K562 (cell line): ENCODE results near the gene HIVEP1. TPM values are rescaled to one million over a fixed set of nuclear protein-coding genes. Genes with fewer than 3 reads are reported as not detected.

ENCODE experiments used
- ATAC-seq: fragments of 200-7000 bp; cut with Tn5 transposase; 3 replicates; pipeline ENCODE4 v1.9.1; 2020; ENCODE audit warnings: moderate library complexity
- BruUV-seq: library from RNA; stranded (reverse); fragments of 400-500 nt; replicated peaks from 2 replicates; lab custom pipeline; 2021; lab: Mats Ljungman, UMichigan
- CTCF ChIA-PET: fragments of 300-600 bp; formaldehyde crosslinking; extraction: SDS; loops from one replicate; lab custom pipeline; 2021; ENCODE audit warnings: low intra/inter-chr PET ratio; lab: Yijun Ruan, JAX
- POLR2A ChIA-PET: fragments of 300-600, 350-650 bp; sonication (Branson Sonifier 250); formaldehyde crosslinking; extraction: SDS; loops from one replicate; lab custom pipeline; 2021; ENCODE audit warnings: antibody characterized with exemption, inconsistent platforms; lab: Yijun Ruan, JAX
- DNase-seq, 4 experiments: peaks; one replicate each; pipeline versions ENCODE4 v3.0.0 to v3.0.0-alpha.2; 2011 to 2018; ENCODE audit warnings: low spot score in 3 of 4, mixed read lengths in 3 of 4; ENCODE audit errors: extremely low read depth in 1 of 4
- FAIRE-seq: peaks from 2 replicates; lab custom pipeline; 2011; peaks lifted over from hg19 to GRCh38; lab: Jason Lieb, UNC
- H2AFZ ChIP-seq: 2 replicates; pipeline ENCODE4 v1.6.0; 2011; ENCODE audit warnings: low read depth, low read length, control low read depth, inconsistent platforms
- H3K27ac ChIP-seq: fragments of 200-600 bp; 3 replicates; pipeline ENCODE4 v1.8.0; 2011; ENCODE audit warnings: low read depth, mild to moderate bottlenecking, control low read depth, inconsistent platforms, low read length, moderate library complexity, mixed read lengths; ENCODE audit errors: extremely low read depth
- H3K27me3 ChIP-seq, 2 experiments: fragments of 300-600 bp in 1 of 2; 2 replicates in 1 of 2; 3 replicates in 1 of 2; pipeline versions ENCODE4 v1.6.0 to v1.8.0; 2011; ENCODE audit warnings: inconsistent platforms in 2 of 2, low read length in 2 of 2, mild to moderate bottlenecking in 1 of 2, mixed read lengths in 1 of 2, moderate library complexity in 1 of 2; ENCODE audit not compliant: control insufficient read depth in 2 of 2, insufficient read depth in 2 of 2
- H3K36me3 ChIP-seq: fragments of 300-600 bp; 3 replicates; pipeline ENCODE4 v1.8.0; 2011; ENCODE audit warnings: mild to moderate bottlenecking, low read length, inconsistent platforms; ENCODE audit not compliant: control insufficient read depth, insufficient read depth
- H3K4me1 ChIP-seq, 2 experiments: fragments of 200-600 bp in 1 of 2; replicated peaks in 1 of 2; 2 replicates in 1 of 2; 3 replicates in 1 of 2; pipeline versions ENCODE4 v1.5.1 to v1.8.0; 2011; ENCODE audit warnings: inconsistent platforms in 2 of 2, low read length in 2 of 2, mild to moderate bottlenecking in 1 of 2, mixed read lengths in 1 of 2, moderate library complexity in 1 of 2; ENCODE audit not compliant: control insufficient read depth in 2 of 2, insufficient read depth in 2 of 2
- H3K4me2 ChIP-seq: 2 replicates; pipeline ENCODE4 v1.6.1; 2011; ENCODE audit warnings: low read length, control low read depth, inconsistent platforms, mixed read lengths; ENCODE audit not compliant: insufficient read depth
- H3K4me3 ChIP-seq: fragments of 200-600 bp; sonication (generic), shearing (Covaris generic); 2 replicates; pipeline ENCODE4 v1.5.1; 2016; ENCODE audit warnings: control low read depth, inconsistent platforms
- H3K79me2 ChIP-seq: fragments of 200-600 bp; 3 replicates; pipeline ENCODE4 v1.8.0; 2011; ENCODE audit warnings: low read length, inconsistent platforms; ENCODE audit not compliant: control insufficient read depth, insufficient read depth
- H3K9ac ChIP-seq, 2 experiments: 2 replicates each; pipeline versions ENCODE4 v1.6.0 to v1.6.1; 2011; ENCODE audit warnings: low read depth in 2 of 2, low read length in 2 of 2, control low read depth in 1 of 2, inconsistent platforms in 1 of 2, mild to moderate bottlenecking in 1 of 2, mixed read lengths in 1 of 2; ENCODE audit not compliant: insufficient read depth in 1 of 2
- H3K9me1 ChIP-seq: one replicate; pipeline ENCODE4 v1.6.0; 2011; ENCODE audit warnings: inconsistent platforms, mild to moderate bottlenecking, low read length, moderate library complexity; ENCODE audit not compliant: control insufficient read depth, insufficient read depth
- H3K9me3 ChIP-seq: replicated peaks from 2 replicates; pipeline ENCODE4 v1.5.1; 2011; ENCODE audit warnings: low read depth, low read length, inconsistent platforms; ENCODE audit not compliant: control insufficient read depth, insufficient read depth
- H4K20me1 ChIP-seq: replicated peaks from 2 replicates; pipeline ENCODE4 v1.6.1; 2011; ENCODE audit warnings: low read length, inconsistent platforms, mixed read lengths; ENCODE audit not compliant: control insufficient read depth, insufficient read depth
- ARNT ChIP-seq, 2 experiments: fragments of 450-650 bp; IDR thresholded peaks; 2 replicates each; pipeline ENCODE4 v1.6.1; 2016; ENCODE audit warnings: mild to moderate bottlenecking in 1 of 2
- CC2D1A ChIP-seq: fragments of 450-650 bp; IDR thresholded peaks from 2 replicates; pipeline ENCODE4 v1.6.1; 2017; ENCODE audit warnings: mild to moderate bottlenecking
- CHCHD3 ChIP-seq: fragments of 250-450 bp; sonication (Bioruptor Pico); IDR thresholded peaks from 2 replicates; pipeline ENCODE4 v2.1.2; 2022; ENCODE audit warnings: mild to moderate bottlenecking
- EGR1 ChIP-seq: fragments of 450-650 bp; conservative IDR thresholded peaks from 2 replicates; pipeline ENCODE4 v1.6.1; 2017; ENCODE audit warnings: mild to moderate bottlenecking
- HDAC8 ChIP-seq: fragments of 450-650 bp; IDR thresholded peaks from 2 replicates; pipeline ENCODE4 v1.6.1; 2016; ENCODE audit warnings: mild to moderate bottlenecking, missing genetic modification characterization, moderate library complexity, missing compliant biosample characterization
- KAT2B ChIP-seq: IDR thresholded peaks from one replicate; pipeline ENCODE4 v1.6.1; 2012; ENCODE audit warnings: low read depth, mild to moderate bottlenecking, control low read depth, inconsistent platforms, low read length, moderate library complexity
- KDM4B ChIP-seq, 2 experiments: fragments of 450-650 bp in 1 of 2; sonication (generic) in 1 of 2; IDR thresholded peaks; 2 replicates each; pipeline ENCODE4 v1.6.1; 2016 to 2017; ENCODE audit warnings: borderline replicate concordance in 2 of 2, antibody characterized with exemption in 1 of 2, low read depth in 1 of 2, mild to moderate bottlenecking in 1 of 2
- KDM5B ChIP-seq: fragments of 200-600 bp; sonication (generic); IDR thresholded peaks from 2 replicates; pipeline ENCODE4 v1.6.1; 2012; ENCODE audit warnings: low read depth, mild to moderate bottlenecking, moderate library complexity, low read length, control low read depth, inconsistent platforms; ENCODE audit not compliant: insufficient replicate concordance
- NFRKB ChIP-seq: fragments of 450-650 bp; IDR thresholded peaks from 2 replicates; pipeline ENCODE4 v1.6.1; 2016; ENCODE audit warnings: low read depth
- POLR2G ChIP-seq: fragments of 200-400 bp; formaldehyde crosslinking; IDR thresholded peaks from 2 replicates; pipeline ENCODE4 v1.6.1; 2017; ENCODE audit warnings: low read depth, mild to moderate bottlenecking, antibody characterized with exemption, low read length, moderate library complexity
- RB1 ChIP-seq: fragments of 450-650 bp; IDR thresholded peaks from 2 replicates; pipeline ENCODE4 v1.6.1; 2017; ENCODE audit warnings: low read depth, mild to moderate bottlenecking
- RBFOX2 ChIP-seq: fragments of 200-400 bp; formaldehyde crosslinking; IDR thresholded peaks from 2 replicates; pipeline ENCODE4 v1.6.1; 2017; ENCODE audit warnings: low read depth, mild to moderate bottlenecking, low read length, moderate library complexity
- SAFB ChIP-seq: fragments of 200-400 bp; formaldehyde crosslinking; IDR thresholded peaks from 2 replicates; pipeline ENCODE4 v1.6.1; 2017; ENCODE audit warnings: low read depth, low read length, borderline replicate concordance
- SAP30 ChIP-seq: fragments of 200-600 bp; sonication (generic); IDR thresholded peaks from 2 replicates; pipeline ENCODE4 v1.6.1; 2012; ENCODE audit warnings: borderline replicate concordance, low read depth, mild to moderate bottlenecking, moderate library complexity, low read length, control low read depth, inconsistent platforms; ENCODE audit not compliant: insufficient read depth, poor library complexity, severe bottlenecking
- SMARCB1 ChIP-seq: IDR thresholded peaks from 2 replicates; pipeline ENCODE4 v1.6.1; 2011; ENCODE audit warnings: improper control_type of control experiment, low read depth; ENCODE audit not compliant: insufficient read length
- TOE1 ChIP-seq, 2 experiments: fragments of 450-650 bp in 1 of 2; sonication (generic) in 1 of 2; formaldehyde crosslinking in 1 of 2; IDR thresholded peaks; 2 replicates each; pipeline versions ENCODE4 v1.7.1 to v1.8.0; 2016 to 2022; ENCODE audit warnings: borderline replicate concordance in 2 of 2, mild to moderate bottlenecking in 2 of 2, antibody characterized with exemption in 1 of 2, inconsistent platforms in 1 of 2, low read depth in 1 of 2, missing genetic modification reagents in 1 of 2, moderate library complexity in 1 of 2
- ZFX ChIP-seq: sonication (generic); formaldehyde crosslinking; IDR thresholded peaks from 2 replicates; pipeline ENCODE4 v1.8.0; 2022; ENCODE audit warnings: mild to moderate bottlenecking, missing genetic modification reagents, moderate library complexity
- ZNF197 ChIP-seq: fragments of 200-800 bp; sonication (Bioruptor generic); IDR thresholded peaks from 2 replicates; pipeline ENCODE4 v1.6.1; 2016; ENCODE audit warnings: low read depth, missing genetic modification characterization, missing compliant biosample characterization
- ZNF445 ChIP-seq: fragments of 250-450 bp; sonication (Bioruptor Pico); IDR thresholded peaks from 2 replicates; pipeline ENCODE4 v1.4.0; 2020; ENCODE audit warnings: low read depth, mild to moderate bottlenecking, moderate library complexity
- ZNF551 ChIP-seq: fragments of 250-450 bp; sonication (Bioruptor Pico); IDR thresholded peaks from 2 replicates; pipeline ENCODE4 v1.5.0; 2021; ENCODE audit warnings: mild to moderate bottlenecking, moderate library complexity
- WGBS: fragments of 100-300 bp; shearing (Covaris generic); methylation state at CpG from one replicate; pipeline ENCODE4 v1.1.6; 2016; ENCODE audit warnings: low coverage, mixed read lengths; ENCODE audit not compliant: insufficient coverage; ENCODE audit errors: missing lambda C conversion rate; 5-methylcytosine and 5-hydroxymethylcytosine counted together
- in situ Hi-C: fragments of 300-500 bp; cut with MboI; formaldehyde crosslinking; loops from 4 replicates; pipeline ENCODE4 v1.15.0; 2018; ENCODE audit warnings: inconsistent platforms, mixed read lengths
- intact Hi-C: fragments of 100-400 bp; cut with micrococcal nuclease; formaldehyde crosslinking; loops from 2 replicates; pipeline ENCODE4 v1.14.2; 2022
- polyA plus RNA-seq, 8 experiments: library from polyadenylated mRNA; depleted of rRNA in 4 of 8; stranded (reverse) in 5 of 8; unstranded in 3 of 8; fragments of >200 nt; fragmentation: Nextera tagmentation in 2 of 8; fragmentation: Illumina TruSeq in 1 of 8; extraction: Ambion mirVana in 2 of 8; extraction: Trizol in 1 of 8; gene quantifications; 2 replicates each; pipeline versions ENCODE4 v1.2.1 to v1.2.3, GENCODE V29; 2011 to 2014; ENCODE audit warnings: inconsistent platforms in 1 of 8, missing spikeins in 1 of 8
- total RNA-seq, 7 experiments: library from RNA; depleted of rRNA in 6 of 7; stranded (reverse); fragments of >200 nt in 6 of 7; fragmentation: Illumina TruSeq in 2 of 7; extraction: Trizol in 2 of 7; gene quantifications; 2 replicates each; pipeline versions ENCODE4 v1.2.1 to v1.2.3, GENCODE V29; 2011 to 2021; ENCODE audit warnings: low replicate concordance in 1 of 7
- TF ChIP-seq, protein P1 (sequence below): fragments of 450-650 bp; IDR thresholded peaks from 2 replicates; pipeline ENCODE4 v1.6.1; 2016; ENCODE audit warnings: borderline replicate concordance

Gene HIVEP1
- total and polyA plus RNA-seq, 9 of the 15 experiments (the other 6 are each of a cell fraction or from before 2014, with no cell fraction given) = 6.0 to 33.3 (median 21.7) TPM

DNA sequence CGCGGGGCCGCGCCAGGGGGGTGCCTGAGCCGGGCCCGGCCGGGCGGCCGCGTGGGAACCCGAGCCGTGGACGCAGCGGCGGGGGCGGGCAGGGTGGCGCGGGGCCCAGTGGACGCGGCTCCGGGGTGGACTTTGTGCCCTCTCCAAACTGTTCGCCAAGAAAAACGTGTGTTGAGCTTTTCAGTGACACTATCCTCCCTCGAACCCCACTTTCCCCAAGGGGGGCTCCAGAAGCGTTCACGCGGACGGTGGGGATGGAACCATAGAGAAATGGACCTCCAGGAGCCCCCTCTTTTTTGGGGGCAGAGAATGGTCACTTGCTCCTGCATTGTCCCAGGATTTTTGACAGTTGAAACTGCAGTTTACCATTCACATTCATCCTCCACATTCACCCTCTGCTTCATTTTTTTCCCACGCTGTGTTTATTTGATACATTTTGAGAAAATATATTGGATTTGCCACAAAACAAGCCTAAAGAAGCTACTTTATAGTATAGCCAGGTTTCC is 2.9 kb upstream of the HIVEP1 start:
- intact Hi-C loops = loop anchor here (2.0 to 5.0 kb wide), 3 partner anchors 40 to 230 kb away; partner anchors contain the start of gene ADTRP
- Histone ChIP-seq H3K4me2 (peak overlapping the region; percentile 98), H3K4me1 (peaks cover 17 to 19% of the 10 kb centered on the region in 2 experiments), H3K4me3 (peak overlapping the region; percentile 84), H3K27ac (peak overlapping the region; percentile 99), H3K36me3 (peaks cover 5% of the 10 kb centered on the region), H2AFZ (peak overlapping the region; percentile 36; the same call in 1 of the 2 replicates), H3K9me1 (no peaks in the 10 kb centered on the region), H3K9me3 (peaks cover 2% of the 10 kb centered on the region; the same call in 1 of the 2 replicates), H3K79me2 (peaks cover 45% of the 10 kb centered on the region), H3K9ac (peak overlapping the region; percentile 98), H3K27me3 (no peaks in the 10 kb centered on the region), H4K20me1 (no peaks in the 10 kb centered on the region)
- 0% methylated on average over 10 of the region's 29 CpGs for WGBS
- BruUV-seq = TSS peak; percentile 54
- FAIRE-seq (no peak), DNase-seq (no peak), ATAC-seq (no peak)
- ChIA-PET CTCF (interaction anchor here (1.4 kb wide), 1 partner anchor 309 kb away, joined by 4 read pairs; no protein-coding TSS in a partner anchor), POLR2A (interaction anchor here (1.0 to 1.6 kb wide), 3 partner anchors 95 to 312 kb away, joined by 3 to 5 read pairs (median 4); no protein-coding TSS in a partner anchor)
- in situ Hi-C loops = loop anchor here (5.0 kb wide), 1 partner anchor 72 kb away; no protein-coding TSS in a partner anchor
- TF ChIP-seq HDAC8 (tag) (no peak), ZNF445 (CRISPR knock-in tag) (no peak), ZNF551 (CRISPR knock-in tag) (no peak), ZFX (peak; percentile 42; the same call in 1 of the 2 replicates), SAFB (peak; percentile 74), NFRKB (peak; percentile 17), EGR1 (peak; percentile 38), RBFOX2 (peak; percentile 74), ZNF197 (CRISPR knock-in tag) (no peak), RB1 (peak; percentile 48), TOE1 (IDR thresholded peaks at IDR 0.05; ENCODE audit: borderline replicate concordance) (no peak), TOE1 (CRISPR knock-in tag; IDR thresholded peaks at IDR 0.05; ENCODE audit: borderline replicate concordance, low read depth) (no peak), SAP30 (peak; percentile 34), KDM5B (no peak), KDM4B (IDR thresholded peaks at IDR 0.05; ENCODE audit: borderline replicate concordance in 2 of 2, low read depth in 1 of 2) (0 out of 4 replicates have a peak, but pooled peaks of 1 of the 2 experiments have one; percentile 7), KAT2B (no peak), ARNT (IDR thresholded peaks at IDR 0.05) (0 out of 4 replicates have a peak, but pooled peaks of 1 of the 2 experiments have one; percentile 25), SMARCB1 (no peak), CC2D1A (no peak), CHCHD3 (CRISPR knock-in tag) (no peak), POLR2G (peak; percentile 65)
- TF ChIP-seq, protein P1, sequence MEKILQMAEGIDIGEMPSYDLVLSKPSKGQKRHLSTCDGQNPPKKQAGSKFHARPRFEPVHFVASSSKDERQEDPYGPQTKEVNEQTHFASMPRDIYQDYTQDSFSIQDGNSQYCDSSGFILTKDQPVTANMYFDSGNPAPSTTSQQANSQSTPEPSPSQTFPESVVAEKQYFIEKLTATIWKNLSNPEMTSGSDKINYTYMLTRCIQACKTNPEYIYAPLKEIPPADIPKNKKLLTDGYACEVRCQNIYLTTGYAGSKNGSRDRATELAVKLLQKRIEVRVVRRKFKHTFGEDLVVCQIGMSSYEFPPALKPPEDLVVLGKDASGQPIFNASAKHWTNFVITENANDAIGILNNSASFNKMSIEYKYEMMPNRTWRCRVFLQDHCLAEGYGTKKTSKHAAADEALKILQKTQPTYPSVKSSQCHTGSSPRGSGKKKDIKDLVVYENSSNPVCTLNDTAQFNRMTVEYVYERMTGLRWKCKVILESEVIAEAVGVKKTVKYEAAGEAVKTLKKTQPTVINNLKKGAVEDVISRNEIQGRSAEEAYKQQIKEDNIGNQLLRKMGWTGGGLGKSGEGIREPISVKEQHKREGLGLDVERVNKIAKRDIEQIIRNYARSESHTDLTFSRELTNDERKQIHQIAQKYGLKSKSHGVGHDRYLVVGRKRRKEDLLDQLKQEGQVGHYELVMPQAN = no peak
